IPS DF 6.9 (cell line): Measurements from ENCODE around the gene KIAA0825.
"Not testable (repeated sequence)": the region's sequence is repeated elsewhere in the genome, so short reads cannot be mapped to it uniquely, and the experiment has no call there.

Experiments
- DNase-seq: peaks from one replicate; pipeline ENCODE4 v3.0.0-alpha.2; 2013; ENCODE audit warnings: low read depth, low spot score
- H3K27ac ChIP-seq: one replicate; pipeline ENCODE4 v1.5.1; 2013; ENCODE audit warnings: low read length, control low read depth
- H3K27me3 ChIP-seq: 2 replicates; pipeline ENCODE4 v1.6.1; 2013; ENCODE audit warnings: mild to moderate bottlenecking, low read length; ENCODE audit not compliant: control insufficient read depth, insufficient read depth
- H3K36me3 ChIP-seq: 2 replicates; pipeline ENCODE4 v1.6.1; 2013; ENCODE audit warnings: low read length; ENCODE audit not compliant: control insufficient read depth, insufficient read depth
- H3K4me1 ChIP-seq: 2 replicates; pipeline ENCODE4 v1.6.1; 2013; ENCODE audit warnings: low read length; ENCODE audit not compliant: control insufficient read depth, insufficient read depth
- H3K4me3 ChIP-seq: 2 replicates; pipeline ENCODE4 v1.5.1; 2013; ENCODE audit warnings: mild to moderate bottlenecking, low read length
- H3K9me3 ChIP-seq: 2 replicates; pipeline ENCODE4 v1.6.1; 2013; ENCODE audit warnings: low read length, inconsistent platforms; ENCODE audit not compliant: control insufficient read depth, insufficient read depth
- WGBS: extraction: QIAGEN DNeasy Blood & Tissue Kit; methylation state at CpG from one replicate; pipeline ENCODE4 v1.1.7; 2013; ENCODE audit warnings: mixed read lengths, missing lambda C conversion rate; ENCODE audit not compliant: insufficient read length, insufficient coverage; 5-methylcytosine and 5-hydroxymethylcytosine counted together

KIAA0825 gene

DNA sequence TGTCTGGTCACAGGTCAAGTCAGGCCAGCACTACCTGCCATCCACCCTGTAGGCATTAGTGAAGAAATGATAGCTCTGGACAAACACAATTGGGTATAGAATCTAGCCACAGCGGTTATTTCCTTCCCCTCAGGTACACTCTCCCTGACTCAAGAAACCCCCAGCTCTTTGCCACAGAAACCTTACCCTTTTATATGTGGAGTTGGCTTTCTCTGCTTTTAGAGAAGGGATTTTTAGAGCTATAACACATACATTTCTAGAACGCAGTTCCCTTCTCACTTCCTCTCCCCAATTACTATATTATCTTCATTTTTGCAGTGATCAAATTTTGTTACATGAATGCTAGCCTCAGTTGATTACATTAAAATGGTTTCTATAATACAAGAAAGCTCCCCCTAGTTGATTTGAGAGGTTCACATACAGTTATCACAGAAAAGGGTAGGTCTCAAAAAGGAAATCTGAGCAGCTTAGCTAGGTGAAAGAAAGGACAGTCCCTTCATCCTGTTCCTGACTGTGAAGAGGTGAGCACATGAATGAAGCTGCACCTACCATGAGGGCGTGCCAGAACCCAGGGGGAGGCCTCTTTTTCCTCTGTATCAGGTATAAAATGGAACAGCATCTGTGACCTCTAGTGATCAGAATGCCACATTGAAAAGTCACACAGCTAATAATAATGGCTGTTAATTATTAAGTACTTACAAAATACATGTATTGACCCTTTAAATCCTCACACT lies 425.6 kb downstream of the KIAA0825 start:
- DNase-seq: no peak
- Histone ChIP-seq H3K4me3 (no peak overlapping the region), H3K4me1 (peaks cover 5% of the 10 kb centered on the region; the same call in 1 of the 2 replicates), H3K36me3 (no peaks in the 10 kb centered on the region), H3K9me3 (no peaks in the 10 kb centered on the region), H3K27me3 (no peaks in the 10 kb centered on the region), H3K27ac (no peak overlapping the region)
- WGBS: no CpG with 5 or more reads among the region's 3 CpGs

- no peaks in the 10 kb centered on the region for H3K9me3 ChIP-seq
- H3K27me3 ChIP-seq: no peaks in the 10 kb centered on the region
- H3K4me3 ChIP-seq: no peak overlapping the region
- WGBS: no CpG with 5 or more reads among the region's 2 CpGs
- H3K4me1 ChIP-seq: peaks cover 5% of the 10 kb centered on the region; the same call in 1 of the 2 replicates
- no peaks in the 10 kb centered on the region for H3K36me3 ChIP-seq
- H3K27ac ChIP-seq: no peak overlapping the region
- no peak for DNase-seq
Observed at GRCh38 chr5:94191604-94192003, 426.8 kb downstream of the KIAA0825 start.

- Histone ChIP-seq H3K4me1 (no peaks in the 10 kb centered on the region; the same call in 1 of the 2 replicates), H3K27ac (no peak overlapping the region), H3K4me3 (no peak overlapping the region), H3K36me3 (no peaks in the 10 kb centered on the region), H3K9me3 (no peaks in the 10 kb centered on the region), H3K27me3 (no peaks in the 10 kb centered on the region)
- no CpG with 5 or more reads among the region's 2 CpGs for WGBS
- DNase-seq: no peak
Observed at GRCh38 chr5:94188725-94189124, 429.7 kb downstream of the KIAA0825 start.

DNA sequence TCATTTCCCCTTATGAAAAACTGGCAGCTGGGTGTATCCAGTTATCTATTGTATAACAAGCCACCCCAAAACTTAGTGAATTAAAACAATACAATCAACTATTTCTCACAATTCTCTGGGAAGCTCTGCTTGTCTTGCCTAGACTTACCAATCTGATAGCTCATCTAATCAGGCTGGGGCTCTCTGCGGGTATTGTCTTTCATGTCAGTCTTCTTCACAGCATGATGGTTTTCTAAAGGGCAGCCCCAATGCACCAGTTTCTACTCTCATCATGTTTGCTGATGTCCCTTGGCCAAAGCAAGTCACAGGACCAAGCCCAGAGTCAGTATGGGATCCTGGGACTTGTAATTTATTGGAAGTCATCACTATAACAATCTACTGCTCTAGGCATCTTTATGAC lies 433.5 kb downstream of the KIAA0825 start:
- Histone ChIP-seq H3K27me3 (no peaks in the 10 kb centered on the region), H3K4me3 (no peak overlapping the region), H3K4me1 (no peaks in the 10 kb centered on the region; the same call in 1 of the 2 replicates), H3K27ac (no peak overlapping the region), H3K9me3 (no peaks in the 10 kb centered on the region), H3K36me3 (no peaks in the 10 kb centered on the region)
- no peak for DNase-seq
- WGBS: no CpG with 5 or more reads among the region's 1 CpG

GRCh38 chr5:94181895-94182294 lies 436.5 kb downstream of the KIAA0825 start:
- Histone ChIP-seq H3K27ac (no peak overlapping the region), H3K27me3 (no peaks in the 10 kb centered on the region), H3K4me1 (no peaks in the 10 kb centered on the region; the same call in 1 of the 2 replicates), H3K36me3 (no peaks in the 10 kb centered on the region), H3K9me3 (no peaks in the 10 kb centered on the region), H3K4me3 (no peak overlapping the region)
- WGBS: no CpG with 5 or more reads among the region's 2 CpGs
- no peak for DNase-seq

- Histone ChIP-seq H3K4me3 (no peak overlapping the region), H3K9me3 (no peaks in the 10 kb centered on the region), H3K27ac (no peak overlapping the region), H3K4me1 (no peaks in the 10 kb centered on the region; the same call in 1 of the 2 replicates), H3K27me3 (no peaks in the 10 kb centered on the region), H3K36me3 (no peaks in the 10 kb centered on the region)
- DNase-seq: no peak
Observed at GRCh38 chr5:94180761-94181160, 437.6 kb downstream of the KIAA0825 start.

DNA sequence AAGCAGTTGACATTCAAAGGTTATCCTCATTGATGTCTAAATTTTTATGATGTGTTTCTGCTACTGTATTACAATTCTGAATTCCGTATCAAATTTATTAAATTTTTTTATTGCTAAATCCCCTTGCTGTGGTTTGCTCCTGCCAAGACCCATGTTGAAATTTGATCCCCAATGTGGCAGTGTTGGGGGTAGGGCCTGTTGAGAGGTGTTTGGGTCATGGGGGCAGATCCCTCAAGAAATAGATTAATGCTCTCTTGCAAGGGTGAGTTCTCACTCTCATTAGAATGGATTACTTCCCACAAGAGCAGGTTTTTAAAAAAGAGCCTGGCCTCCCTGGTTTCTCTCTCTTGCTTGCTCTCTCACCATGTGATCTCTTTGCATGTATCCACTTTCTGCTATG lies 442.5 kb downstream of the KIAA0825 start:
- Histone ChIP-seq H3K4me3 (no peak overlapping the region), H3K27ac (no peak overlapping the region), H3K27me3 (no peaks in the 10 kb centered on the region), H3K36me3 (no peaks in the 10 kb centered on the region), H3K4me1 (no peaks in the 10 kb centered on the region), H3K9me3 (no peaks in the 10 kb centered on the region)
- no CpG with 5 or more reads among the region's 1 CpG for WGBS
- no peak for DNase-seq

DNA sequence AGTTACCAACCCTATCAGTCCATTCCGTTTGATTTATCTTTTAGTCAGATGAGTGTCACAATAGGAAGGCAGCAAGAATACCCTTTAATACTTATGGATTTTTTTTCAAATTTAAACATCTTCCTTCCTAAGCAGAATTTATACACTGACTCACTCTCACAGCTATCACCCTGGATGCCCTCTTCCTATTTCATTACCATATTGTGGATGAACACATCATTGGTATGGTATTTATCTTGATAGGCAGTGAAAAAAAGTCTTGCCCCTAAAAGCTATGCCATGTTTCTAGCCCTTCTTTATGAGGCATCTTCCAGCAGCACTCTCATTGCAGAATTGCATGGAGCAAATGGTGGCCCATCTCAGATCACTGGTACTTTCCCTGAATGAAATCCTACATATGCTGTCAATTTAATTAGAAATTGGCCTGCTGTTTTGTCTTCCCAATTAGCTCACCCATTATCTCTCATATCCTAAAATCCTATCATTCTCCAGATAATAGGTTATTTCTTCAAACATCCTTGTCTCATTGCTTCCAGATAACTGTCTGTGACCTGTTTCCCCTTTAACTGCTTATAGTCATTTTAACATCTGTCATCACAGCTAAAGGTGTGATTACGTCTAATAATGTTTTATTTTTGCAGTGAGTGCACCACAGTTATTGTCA lies 443.5 kb downstream of the KIAA0825 start:
- no peak overlapping the region for H3K4me3 ChIP-seq
- no peak for DNase-seq
- no CpG with 5 or more reads among the region's 2 CpGs for WGBS

DNA sequence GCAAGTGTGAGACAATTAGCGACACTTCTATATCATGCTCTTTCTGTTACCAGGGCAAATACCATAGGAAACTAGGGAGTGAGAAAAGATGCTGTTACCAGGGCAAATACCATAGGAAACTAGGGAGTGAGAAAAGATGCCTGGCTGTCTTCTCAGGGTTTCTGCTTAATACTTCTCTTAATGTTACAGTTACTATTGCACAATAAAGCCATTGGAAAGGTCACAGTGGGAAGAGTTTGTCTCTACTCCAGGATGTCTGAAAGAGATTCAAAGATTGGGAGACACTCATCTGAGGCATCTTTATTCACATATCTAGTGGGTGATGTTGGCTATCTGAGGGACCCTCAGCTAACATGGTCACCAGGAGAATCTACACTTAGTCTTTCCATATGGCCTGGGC lies 445.3 kb downstream of the KIAA0825 start:
- Histone ChIP-seq H3K27ac (no peak overlapping the region), H3K27me3 (no peaks in the 10 kb centered on the region), H3K36me3 (no peaks in the 10 kb centered on the region), H3K9me3 (no peaks in the 10 kb centered on the region), H3K4me1 (no peaks in the 10 kb centered on the region), H3K4me3 (no peak overlapping the region)
- DNase-seq: no peak
- WGBS: no CpG with 5 or more reads among the region's 1 CpG

More for the DNA sequence above, 443.5 kb downstream of the KIAA0825 start:
- H3K9me3 ChIP-seq: no peaks in the 10 kb centered on the region
- no peak overlapping the region for H3K27ac ChIP-seq
- no peaks in the 10 kb centered on the region for H3K4me1 ChIP-seq
- no peaks in the 10 kb centered on the region for H3K36me3 ChIP-seq
- no peaks in the 10 kb centered on the region for H3K27me3 ChIP-seq

GRCh38 chr5:94171070-94171469 lies 447.3 kb downstream of the KIAA0825 start:
- not testable (repeated sequence) for H3K4me1 ChIP-seq, H3K27me3 ChIP-seq, H3K4me3 ChIP-seq, H3K9me3 ChIP-seq, DNase-seq, H3K36me3 ChIP-seq, H3K27ac ChIP-seq
- no CpG with 5 or more reads among the region's 3 CpGs for WGBS

DNA sequence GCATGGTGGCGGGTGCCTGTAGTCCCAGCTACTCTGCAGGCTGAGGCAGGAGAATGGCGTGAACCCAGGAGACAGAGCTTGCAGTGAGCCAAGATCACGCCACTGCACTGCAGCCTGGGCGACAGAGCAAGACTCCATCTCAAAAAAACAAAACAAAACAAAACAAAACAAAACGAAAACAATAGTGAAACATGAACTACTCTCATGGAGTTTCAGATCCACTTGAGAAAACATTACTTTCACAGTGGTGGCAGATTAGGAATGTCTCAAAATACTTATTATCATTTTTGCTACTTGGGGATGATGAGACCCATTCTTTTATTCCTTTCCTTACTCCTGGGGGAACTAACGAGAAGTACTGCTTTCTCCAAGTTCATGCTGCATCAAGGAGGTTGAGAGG lies 448.2 kb downstream of the KIAA0825 start:
- H3K27ac ChIP-seq, H3K27me3 ChIP-seq, H3K36me3 ChIP-seq, DNase-seq, H3K4me3 ChIP-seq, H3K9me3 ChIP-seq, H3K4me1 ChIP-seq: not testable (repeated sequence)
- WGBS: no CpG with 5 or more reads among the region's 6 CpGs
